Measurements from ENCODE around the gene ZNF728.
"Not testable (repeated sequence)": the region's sequence is repeated elsewhere in the genome, so short reads cannot be mapped to it uniquely, and the experiment has no call there.

ZNF728 gene

DNA sequence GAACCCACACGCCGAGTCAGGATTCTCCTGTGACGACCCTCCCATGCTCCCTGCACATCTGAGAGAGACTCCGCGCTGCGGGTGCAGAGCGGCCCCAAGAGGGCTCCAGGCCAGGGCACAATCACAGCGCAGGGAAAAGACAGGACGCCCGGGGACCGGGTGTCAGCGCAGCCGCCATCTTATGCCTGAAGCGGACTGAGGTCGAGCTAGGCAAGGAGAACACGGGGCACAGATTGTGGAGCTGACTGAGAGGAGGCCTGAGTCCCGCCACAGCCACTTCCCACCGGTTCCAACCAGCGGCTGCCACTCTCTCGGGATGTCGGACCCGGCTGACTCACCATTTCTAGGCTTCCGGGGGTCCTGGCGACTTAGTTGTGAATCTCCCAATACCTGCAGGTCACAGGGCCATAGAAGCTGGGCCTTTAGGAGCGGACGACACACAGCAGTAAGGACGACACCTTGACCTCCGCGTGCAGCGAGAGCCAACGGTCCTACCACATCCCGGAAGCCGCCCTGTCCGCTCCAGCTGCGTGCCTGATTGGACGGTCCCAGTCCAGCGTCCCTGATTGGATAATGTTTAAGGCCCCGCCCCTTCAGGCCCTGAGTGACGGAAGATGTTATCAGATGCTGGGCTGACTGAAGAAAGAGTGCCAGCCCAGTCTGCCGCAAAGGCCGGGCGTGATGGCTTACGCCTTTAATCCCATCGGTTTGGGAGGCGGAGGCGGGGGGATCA lies at the start of gene ZNF728:
Gene ZNF728, minus strand, starts transcription at position 487 of the 733 bp plus-strand sequence. Its CDS starts 146 bp downstream, at position 341.
- intact Hi-C loops (cut with DNase I) = no loop called here
- DNase-seq = peak; percentile 18 to 81 (median 62)

- intact Hi-C loops (cut with DNase I) = no loop called here
- no peak for DNase-seq
Observed at GRCh38 chr19:23052349-23052748, 49.4 kb upstream of the ZNF728 start.

DNA sequence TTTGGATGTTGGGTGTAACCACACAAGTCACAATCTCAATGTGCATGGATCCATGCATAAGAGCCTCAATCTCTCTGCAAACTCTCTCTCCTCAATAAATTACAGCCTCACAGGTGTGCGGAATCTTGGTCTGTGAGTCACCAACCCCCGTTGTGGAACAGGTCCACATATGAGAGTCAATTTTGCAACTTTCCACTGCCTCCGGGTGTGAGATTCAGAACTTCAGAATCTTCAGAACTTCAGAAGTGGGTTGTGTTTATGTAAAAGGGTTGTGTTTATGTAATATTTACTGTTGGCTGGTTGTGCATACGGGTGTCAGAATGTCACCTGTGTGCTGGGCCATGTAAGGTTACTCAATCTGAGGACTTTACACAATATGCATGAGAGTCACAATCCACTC lies 46.3 kb upstream of the ZNF728 start:
- DNase-seq = no peak
- intact Hi-C loops (cut with DNase I) = no loop called here

GRCh38 chr19:23046743-23047142 lies 43.8 kb upstream of the ZNF728 start:
- intact Hi-C loops (cut with DNase I) = no loop called here
- no peak for DNase-seq

- no peak for DNase-seq
- intact Hi-C loops (cut with DNase I) = no loop called here
Observed at GRCh38 chr19:23033721-23034120, 30.7 kb upstream of the ZNF728 start.

DNA sequence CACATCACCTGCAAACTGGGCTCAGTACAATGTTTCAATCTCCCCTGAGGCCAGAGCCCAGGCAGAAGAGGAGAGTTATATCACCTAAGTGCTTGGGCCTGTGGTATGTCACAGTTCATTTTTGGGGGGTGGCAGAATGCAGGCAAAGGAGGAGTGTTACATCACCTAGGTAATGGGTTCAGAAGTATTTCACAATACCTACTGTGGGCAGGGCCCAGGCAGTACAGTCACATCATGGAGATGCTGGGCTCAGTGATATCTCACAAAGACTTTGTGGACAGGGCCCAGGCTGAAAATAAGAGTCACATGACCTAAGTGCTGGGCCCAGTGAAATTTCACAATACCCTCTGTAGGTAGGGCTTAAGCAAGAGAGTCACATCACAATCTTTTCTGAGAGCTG lies 12.7 kb upstream of the ZNF728 start:
- intact Hi-C loops (cut with DNase I) = no loop called here
- DNase-seq = no peak

DNA sequence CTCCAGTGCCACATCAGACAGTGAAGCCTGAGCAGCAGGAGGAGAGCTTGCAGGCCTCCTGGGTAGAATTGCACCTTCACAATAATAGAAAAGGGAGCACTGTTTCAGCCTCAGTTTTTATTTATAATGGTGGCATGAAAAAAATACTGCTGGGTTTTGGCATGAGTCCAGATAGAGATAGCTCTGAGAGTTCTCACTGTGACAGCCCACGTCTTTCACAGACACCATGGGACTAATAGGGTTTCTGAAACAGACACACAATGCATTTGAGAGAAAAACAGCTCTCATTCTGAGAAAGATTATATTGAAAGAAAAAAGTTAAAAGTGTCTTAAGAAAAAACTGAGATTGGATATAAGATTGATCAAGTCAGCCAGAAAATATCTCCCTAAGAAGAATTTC lies 8.0 kb downstream of the ZNF728 start:
- DNase-seq; intact Hi-C loops (cut with DNase I): not testable (repeated sequence)

DNA sequence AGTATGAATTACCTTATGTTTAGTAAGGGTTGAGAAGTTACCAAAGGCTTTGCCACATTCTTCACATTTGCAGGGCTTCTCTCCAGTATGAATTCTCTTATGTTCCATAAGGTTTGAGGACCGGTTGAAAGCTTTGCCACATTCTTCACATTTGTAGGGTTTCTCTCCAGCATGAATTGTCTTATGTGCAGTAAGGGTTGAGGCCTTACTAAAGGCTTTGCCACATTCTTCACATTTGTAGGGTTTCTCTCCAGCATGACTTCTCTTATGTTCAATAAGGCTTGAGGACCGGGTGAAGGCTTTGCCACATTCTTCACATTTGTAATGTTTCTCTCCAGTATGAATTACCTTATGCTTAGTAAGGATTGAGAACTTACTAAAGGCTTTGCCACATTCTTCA lies 26.7 kb downstream of the ZNF728 start:
- intact Hi-C loops (cut with DNase I) = no loop called here
- DNase-seq = no peak

- intact Hi-C loops (cut with DNase I); DNase-seq: not testable (repeated sequence)
Observed at GRCh38 chr19:22975546-22976136, 27.3 kb downstream of the ZNF728 start.

DNA sequence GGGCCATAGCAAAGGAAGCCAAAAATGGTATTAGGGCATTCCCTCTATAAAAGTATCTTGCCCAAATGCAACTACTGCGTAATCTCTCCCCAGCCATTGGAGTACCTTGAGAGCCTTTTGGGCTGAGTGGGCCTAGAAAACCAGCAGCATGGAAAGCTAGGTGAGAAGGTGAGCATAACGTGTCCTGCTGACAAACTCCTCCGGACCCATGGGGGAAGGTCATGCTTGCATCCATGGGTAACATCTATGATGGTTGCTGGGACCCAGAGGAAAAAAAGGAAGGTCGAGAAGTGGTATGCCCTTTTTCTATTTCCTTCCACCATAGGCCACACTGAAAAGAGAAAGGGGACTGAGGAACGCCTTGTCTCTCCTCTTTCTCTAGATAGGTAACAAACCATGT lies 57.4 kb downstream of the ZNF728 start:
- no peak for DNase-seq
- intact Hi-C loops (cut with DNase I) = no loop called here

GRCh38 chr19:22935151-22935550 lies 67.8 kb downstream of the ZNF728 start:
- no peak for DNase-seq
- intact Hi-C loops (cut with DNase I) = no loop called here

GRCh38 chr19:22927576-22927975 lies 75.4 kb downstream of the ZNF728 start:
- DNase-seq; intact Hi-C loops (cut with DNase I): not testable (repeated sequence)

GRCh38 chr19:22925181-22925580 lies 77.8 kb downstream of the ZNF728 start:
- intact Hi-C loops (cut with DNase I); DNase-seq: not testable (repeated sequence)

Measured in head of caudate nucleus (tissue), 42 donors.